GM12891 (cell line): ENCODE measurements around the gene AIG1.
"Not testable (repeated sequence)": the region's sequence is repeated elsewhere in the genome, so short reads cannot be mapped to it uniquely, and the experiment has no call there.

ENCODE experiments used
- DNase-seq: peaks from one replicate; pipeline ENCODE4 v3.0.0; 2011; ENCODE audit warnings: low spot score; ENCODE audit not compliant: insufficient read length
- FAIRE-seq: peaks from 2 replicates; lab custom pipeline; 2011; peaks lifted over from hg19 to GRCh38; lab: Jason Lieb, UNC
- PAX5 ChIP-seq: IDR thresholded peaks from 2 replicates; pipeline ENCODE4 v1.6.1; 2011; ENCODE audit warnings: low read length, moderate library complexity, mild to moderate bottlenecking; ENCODE audit not compliant: insufficient read depth, severe bottlenecking
- POLR2A ChIP-seq: IDR thresholded peaks from 2 replicates; pipeline ENCODE4 v1.6.1; 2011; ENCODE audit warnings: low read depth, low read length, control low read depth
- POLR2AphosphoS5 ChIP-seq: IDR thresholded peaks from 2 replicates; pipeline ENCODE4 v1.6.1; 2011; ENCODE audit warnings: low read depth, low read length, control low read depth
- POU2F2 ChIP-seq: IDR thresholded peaks from 2 replicates; pipeline ENCODE4 v1.6.1; 2011; ENCODE audit warnings: low read depth, mild to moderate bottlenecking, control low read depth, low read length, moderate library complexity
- SPI1 ChIP-seq: IDR thresholded peaks from 2 replicates; pipeline ENCODE4 v1.6.1; 2011; ENCODE audit warnings: low read depth, low read length, control low read depth
- TAF1 ChIP-seq: IDR thresholded peaks from 2 replicates; pipeline ENCODE4 v1.6.1; 2011; ENCODE audit warnings: low read depth, low read length, control low read depth

Gene AIG1

DNA sequence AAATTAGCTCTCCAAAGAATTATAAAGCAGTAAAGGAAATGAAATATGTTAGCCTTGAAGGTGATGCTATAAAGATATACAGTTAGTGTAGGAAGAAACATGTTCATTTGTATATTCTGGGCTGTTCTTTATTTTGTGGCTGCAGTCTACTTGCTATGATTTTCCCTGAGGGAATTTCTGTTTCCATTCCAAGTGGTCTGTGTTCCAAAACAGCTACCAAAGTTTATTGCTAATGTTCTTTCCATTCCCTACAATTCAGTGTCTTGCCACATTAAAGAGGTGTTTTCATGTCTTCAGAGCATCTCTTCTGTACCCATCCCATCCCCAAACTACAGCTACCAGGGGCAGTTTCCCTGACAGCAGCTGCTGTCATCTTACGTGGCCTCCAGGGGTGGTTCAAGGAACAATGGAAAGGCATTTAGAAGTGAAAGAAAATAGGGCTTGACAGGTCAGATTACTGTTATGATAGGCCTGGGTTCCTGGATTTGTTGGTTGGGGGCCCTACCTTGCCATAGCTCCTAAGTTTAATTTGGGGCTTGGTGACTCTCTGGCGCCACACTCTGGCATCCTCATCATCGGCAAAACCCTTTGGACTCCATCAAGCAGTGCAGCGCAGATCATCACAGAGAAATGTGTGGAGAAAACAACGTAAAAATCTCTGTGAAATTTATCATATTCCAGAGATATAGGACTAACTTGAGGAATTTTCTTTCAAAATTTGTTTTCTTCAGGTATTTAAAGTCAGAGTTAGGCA, 33.8 kb upstream of the AIG1 start:
- no peak for DNase-seq
- TF ChIP-seq PAX5, result no peak
- TF ChIP-seq POLR2AphosphoS5, result no peak
- no peak for TF ChIP-seq POLR2A
- no peak for TF ChIP-seq POU2F2
- TF ChIP-seq SPI1, result no peak
- TF ChIP-seq TAF1, result no peak
- no peak for FAIRE-seq

DNA sequence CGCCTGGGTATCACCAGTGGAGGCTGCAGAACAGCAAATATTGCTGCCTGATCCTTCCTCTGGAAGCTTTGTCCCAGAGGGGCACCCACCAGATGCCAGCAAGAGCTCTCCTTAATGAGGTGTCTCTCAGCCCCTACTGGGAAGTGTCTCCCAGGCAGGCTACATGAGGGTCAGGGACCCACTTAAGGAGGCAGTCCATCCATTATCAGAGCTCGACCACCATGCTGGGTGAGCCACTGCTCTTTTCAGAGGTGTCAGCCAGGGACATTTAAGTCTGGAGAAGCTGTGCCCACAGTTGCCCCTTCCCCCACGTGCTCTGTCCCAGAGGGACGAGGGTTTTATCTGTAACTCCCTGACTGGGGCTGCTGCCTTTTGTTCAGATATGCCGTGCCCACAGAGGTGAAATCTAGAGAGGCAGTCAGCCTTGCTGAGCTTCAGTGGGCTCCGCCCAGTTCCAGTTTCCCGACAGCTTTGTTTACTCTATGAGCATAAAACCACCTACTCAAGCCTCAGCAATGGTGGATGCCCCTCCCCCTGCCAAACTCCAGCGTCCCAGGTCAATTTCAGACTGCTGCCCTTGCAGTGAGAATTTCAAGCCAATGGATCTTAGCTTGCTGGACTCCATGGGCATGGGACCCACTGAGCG, 25.9 kb upstream of the AIG1 start:
- DNase-seq (no peak), FAIRE-seq (no peak)
- no peak for TF ChIP-seq POLR2A
- TF ChIP-seq POLR2AphosphoS5, result no peak

DNA sequence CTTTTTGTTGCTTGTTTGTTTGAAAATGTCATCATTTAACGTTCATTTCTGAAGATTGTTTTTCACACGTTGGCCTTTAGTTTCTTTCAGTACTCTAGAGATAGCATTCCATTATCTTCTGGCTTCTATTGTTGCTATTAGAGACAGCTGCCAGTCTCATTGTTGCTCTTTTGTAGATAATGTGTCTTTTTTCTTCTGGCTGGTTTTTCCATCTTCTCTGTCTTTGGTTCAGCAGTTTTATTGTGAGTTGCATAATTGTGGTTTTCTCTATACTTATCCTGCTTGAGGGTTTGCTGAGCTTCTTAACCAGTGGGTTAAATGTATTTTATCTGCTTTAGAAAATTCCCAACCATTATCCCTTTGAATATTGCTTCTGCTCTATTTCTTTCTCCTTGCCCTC, 23.2 kb upstream of the AIG1 start:
- DNase-seq (no peak), FAIRE-seq (no peak)

DNA sequence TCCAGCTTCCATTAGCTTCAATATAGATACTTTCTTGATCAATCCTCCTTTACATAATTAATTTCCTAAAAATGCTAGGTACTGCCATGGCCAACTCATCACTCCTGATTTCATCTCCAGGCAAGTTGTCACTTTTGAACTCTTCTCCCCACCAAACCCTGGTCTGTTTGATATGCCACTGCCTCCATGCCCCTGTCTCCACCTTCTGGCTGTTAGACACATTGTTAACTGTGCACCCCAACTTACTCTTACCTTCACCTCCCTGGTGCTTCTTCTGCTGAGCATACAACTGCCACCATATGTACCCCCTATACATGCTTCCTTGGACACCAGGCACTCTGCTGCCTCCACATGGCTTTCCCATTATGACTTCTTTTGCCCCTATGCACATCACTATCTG, 21.9 kb upstream of the AIG1 start:
- DNase-seq (no peak), FAIRE-seq (peak; percentile 56)
- TF ChIP-seq POU2F2, result no peak
- TF ChIP-seq POLR2AphosphoS5, result no peak
- no peak for TF ChIP-seq PAX5
- no peak for TF ChIP-seq POLR2A

More for the DNA sequence above, 23.2 kb upstream of the AIG1 start:
- TF ChIP-seq POLR2AphosphoS5 (no peak), POU2F2 (no peak), POLR2A (no peak), TAF1 (no peak), SPI1 (no peak), PAX5 (no peak)

DNA sequence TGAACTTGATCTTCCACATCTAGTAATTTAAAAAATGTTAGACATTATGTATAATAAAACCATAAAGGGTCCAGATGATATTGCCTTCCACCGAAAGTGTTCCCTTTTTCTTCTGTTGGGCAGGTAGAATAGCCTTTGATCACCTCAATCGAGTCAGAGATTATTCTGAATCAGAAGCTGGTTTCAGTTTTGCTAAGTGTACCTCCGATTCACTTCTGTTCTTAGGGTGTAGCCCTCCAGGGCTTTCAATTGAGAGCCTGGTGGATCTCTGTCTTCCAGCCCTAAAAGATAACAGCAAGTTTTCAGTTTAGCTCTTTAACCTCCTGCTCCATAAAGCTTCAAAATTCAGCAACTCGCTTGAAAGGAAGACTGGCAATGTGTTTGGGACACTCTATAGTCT, 21.1 kb upstream of the AIG1 start:
- DNase-seq, result no peak
- no peak for TF ChIP-seq PAX5
- TF ChIP-seq POLR2AphosphoS5, result no peak
- TF ChIP-seq TAF1, result no peak
- TF ChIP-seq SPI1, result no peak
- TF ChIP-seq POU2F2, result no peak
- TF ChIP-seq POLR2A, result no peak
- FAIRE-seq, result peak; percentile 70

DNA sequence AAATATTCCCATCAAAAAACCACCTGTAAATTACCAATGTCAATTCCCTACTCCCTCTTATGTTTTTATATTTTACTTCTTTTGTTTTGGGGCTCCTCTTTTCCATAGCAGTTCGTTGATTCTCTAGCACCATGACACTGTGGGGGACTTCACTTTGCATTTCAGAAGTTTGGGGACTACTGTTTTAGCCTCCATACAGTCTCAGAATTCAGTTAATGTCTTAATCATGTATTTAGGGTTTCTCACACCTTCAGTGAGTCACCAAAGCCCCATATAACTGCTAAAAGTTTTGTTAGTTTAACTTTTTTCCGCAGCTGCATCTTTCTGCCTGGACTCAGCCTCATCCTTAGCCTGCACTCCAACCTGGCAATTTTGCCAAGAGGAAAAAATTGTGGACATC, 20.7 kb upstream of the AIG1 start:
- no peak for TF ChIP-seq POLR2A
- TF ChIP-seq PAX5, result no peak
- TF ChIP-seq TAF1, result no peak
- TF ChIP-seq POLR2AphosphoS5, result no peak
- no peak for TF ChIP-seq POU2F2
- TF ChIP-seq SPI1, result no peak
- DNase-seq (no peak), FAIRE-seq (no peak)

DNA sequence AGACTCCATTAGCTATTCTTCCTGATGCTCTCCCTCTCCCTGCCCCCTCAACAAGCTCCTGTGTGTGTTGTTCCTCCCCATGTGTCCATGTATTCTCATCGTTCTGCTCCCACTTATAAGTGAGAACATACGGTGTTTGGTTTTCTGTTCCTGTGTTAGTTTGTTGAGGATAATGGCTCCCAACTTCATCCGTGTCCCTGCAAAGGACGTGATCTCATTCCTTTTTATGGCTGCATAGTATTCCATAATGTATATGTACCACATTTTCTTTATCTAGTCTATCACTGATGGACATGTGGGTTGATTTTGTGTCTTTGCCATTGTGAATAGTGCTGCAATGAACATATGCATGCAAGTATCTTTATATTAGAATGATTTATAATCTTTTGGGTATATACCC, 16.3 kb upstream of the AIG1 start:
- DNase-seq, FAIRE-seq: not testable (repeated sequence)

DNA sequence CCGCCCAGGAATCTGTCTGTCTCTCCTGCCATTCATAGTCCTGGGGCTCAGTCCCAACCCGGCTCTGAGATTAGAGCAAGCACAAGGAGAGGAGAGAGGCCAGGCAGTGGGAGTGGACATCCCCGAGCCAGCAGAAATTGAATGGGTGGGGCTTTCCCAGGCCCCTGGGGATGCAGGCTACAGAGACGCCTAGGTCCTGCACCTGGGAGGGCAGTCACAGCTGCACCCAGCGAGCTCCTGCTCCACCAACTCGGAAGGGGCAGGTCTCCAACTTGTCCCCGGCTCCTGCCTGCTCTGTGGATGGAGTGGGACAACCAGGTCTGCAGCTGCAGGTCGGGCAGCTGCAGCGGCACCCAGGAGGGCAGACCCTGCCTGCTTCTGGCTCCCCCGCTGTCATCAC, 11.1 kb upstream of the AIG1 start:
- no peak for FAIRE-seq
- no peak for TF ChIP-seq TAF1
- no peak for TF ChIP-seq POLR2AphosphoS5
- no peak for TF ChIP-seq PAX5
- TF ChIP-seq POLR2A, result no peak
- no peak for TF ChIP-seq POU2F2
- no peak for TF ChIP-seq SPI1

DNA sequence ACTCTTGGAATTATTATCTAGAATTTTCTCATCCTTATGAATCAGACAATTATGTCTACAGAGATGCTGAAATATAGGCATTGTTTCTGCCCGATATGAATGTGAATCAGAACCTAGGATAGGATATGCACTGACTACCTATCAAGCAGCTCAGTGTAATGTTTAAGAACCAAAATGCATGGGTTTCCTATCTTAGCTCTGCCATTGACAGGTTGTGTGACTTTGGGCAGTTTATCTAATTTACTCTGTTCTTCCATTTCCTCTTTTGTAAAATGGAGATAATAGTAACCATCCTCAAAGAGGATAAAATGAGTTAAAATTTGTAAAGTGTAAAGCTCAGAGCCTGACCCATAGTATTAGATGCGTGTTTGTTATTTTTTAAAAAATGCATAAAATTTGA, 10.2 kb upstream of the AIG1 start:
- TF ChIP-seq SPI1 (0 out of 2 replicates have a peak, but pooled peaks have one; percentile 14), PAX5 (no peak)

More for the DNA sequence above, 11.1 kb upstream of the AIG1 start:
- DNase-seq, result no peak

DNA sequence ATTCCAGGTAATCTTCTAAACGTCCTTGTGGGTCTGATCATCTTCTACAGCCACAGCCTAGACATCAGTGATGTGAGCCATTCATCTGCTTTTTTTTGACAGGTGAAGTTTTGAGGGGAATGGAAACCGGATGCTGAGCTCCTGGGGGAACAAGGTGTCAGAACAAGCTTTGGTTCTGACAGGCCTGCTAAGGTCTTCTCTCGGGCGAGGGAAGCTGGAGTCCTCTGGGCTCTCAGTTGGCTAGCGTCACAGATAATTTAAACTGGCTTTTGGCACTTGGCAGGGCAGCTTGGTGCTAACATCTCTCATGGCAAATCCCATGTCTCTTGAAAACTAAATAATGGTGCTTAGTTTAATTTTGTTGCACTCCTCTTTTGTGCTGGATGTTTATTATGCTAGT, 8.4 kb upstream of the AIG1 start:
- DNase-seq (no peak), FAIRE-seq (no peak)
- no peak for TF ChIP-seq POLR2AphosphoS5
- no peak for TF ChIP-seq TAF1
- TF ChIP-seq PAX5, result no peak
- no peak for TF ChIP-seq POLR2A
- no peak for TF ChIP-seq POU2F2
- TF ChIP-seq SPI1, result no peak

More for the DNA sequence above, 10.2 kb upstream of the AIG1 start:
- DNase-seq, result no peak
- FAIRE-seq, result no peak
